Nephron progenitor cell (in vitro differentiated cells): ENCODE measurements around the gene SCCPDH.

Source experiments
- DNase-seq: peaks from one replicate; pipeline ENCODE4 v3.0.0; 2021
- H3K27ac Mint-ChIP-seq: 2 replicates; pipeline ENCODE4 v1.8.0; 2021; ENCODE audit warnings: mild to moderate bottlenecking, moderate library complexity, mixed read lengths
- H3K27me3 Mint-ChIP-seq: 2 replicates; pipeline ENCODE4 v1.8.0; 2021; ENCODE audit warnings: mild to moderate bottlenecking, low read depth, mixed read lengths; ENCODE audit not compliant: poor library complexity
- H3K36me3 Mint-ChIP-seq: 2 replicates; pipeline ENCODE4 v1.8.0; 2021; ENCODE audit warnings: low read depth, mixed read lengths
- H3K4me1 Mint-ChIP-seq: 2 replicates; pipeline ENCODE4 v1.8.0; 2021; ENCODE audit warnings: mixed read lengths
- H3K4me3 Mint-ChIP-seq: 2 replicates; pipeline ENCODE4 v1.8.0; 2021; ENCODE audit warnings: mild to moderate bottlenecking, moderate library complexity, mixed read lengths
- H3K9me3 Mint-ChIP-seq: 2 replicates; pipeline ENCODE4 v1.8.0; 2021; ENCODE audit warnings: mild to moderate bottlenecking, moderate library complexity, mixed read lengths
- CTCF ChIP-seq: fragments of 200-600 bp; sonication (generic); IDR thresholded peaks from 2 replicates; pipeline ENCODE4 v1.5.0; 2021; ENCODE audit warnings: antibody characterized with exemption

SCCPDH gene

GRCh38 chr1:246790833-246791232 is 66.6 kb downstream of the SCCPDH start:
- no peaks in the 10 kb centered on the region for H3K36me3 Mint-ChIP-seq
- no peaks in the 10 kb centered on the region for H3K9me3 Mint-ChIP-seq
- no peak overlapping the region for H3K4me3 Mint-ChIP-seq
- DNase-seq: no peak
- peaks cover 67% of the 10 kb centered on the region for H3K4me1 Mint-ChIP-seq
- TF ChIP-seq CTCF: no peak
- H3K27ac Mint-ChIP-seq: no peak overlapping the region
- peaks cover 3% of the 10 kb centered on the region for H3K27me3 Mint-ChIP-seq

- Mint-ChIP-seq H3K27ac (no peak overlapping the region), H3K4me3 (no peak overlapping the region), H3K27me3 (peaks cover 3% of the 10 kb centered on the region), H3K36me3 (no peaks in the 10 kb centered on the region), H3K4me1 (peaks cover 68% of the 10 kb centered on the region), H3K9me3 (no peaks in the 10 kb centered on the region)
- no peak for DNase-seq
- TF ChIP-seq CTCF: no peak
These were observed 67.2 kb downstream of the SCCPDH start for GRCh38 chr1:246791303-246791918.

GRCh38 chr1:246792603-246793002 is 68.4 kb downstream of the SCCPDH start:
- Mint-ChIP-seq H3K4me1 (peaks cover 68% of the 10 kb centered on the region), H3K27ac (peak overlapping the region; percentile 47), H3K27me3 (peaks cover 3% of the 10 kb centered on the region), H3K4me3 (no peak overlapping the region), H3K9me3 (no peaks in the 10 kb centered on the region), H3K36me3 (no peaks in the 10 kb centered on the region)
- no peak for TF ChIP-seq CTCF
- no peak for DNase-seq

- Mint-ChIP-seq H3K9me3 (no peaks in the 10 kb centered on the region), H3K27ac (peak overlapping the region; percentile 68), H3K4me1 (peaks cover 60% of the 10 kb centered on the region), H3K4me3 (peak overlapping the region; percentile 11), H3K27me3 (peaks cover 3% of the 10 kb centered on the region), H3K36me3 (no peaks in the 10 kb centered on the region)
- no peak for DNase-seq
- TF ChIP-seq CTCF: no peak
These were observed 69.2 kb downstream of the SCCPDH start for GRCh38 chr1:246793356-246793896.

- no peak overlapping the region for H3K27ac Mint-ChIP-seq
- DNase-seq: peak; percentile 28
- peaks cover 3% of the 10 kb centered on the region for H3K27me3 Mint-ChIP-seq
- H3K4me3 Mint-ChIP-seq: no peak overlapping the region
- TF ChIP-seq CTCF: no peak
- peaks cover 57% of the 10 kb centered on the region for H3K4me1 Mint-ChIP-seq
- no peaks in the 10 kb centered on the region for H3K36me3 Mint-ChIP-seq
- H3K9me3 Mint-ChIP-seq: no peaks in the 10 kb centered on the region
These were observed 70.0 kb downstream of the SCCPDH start for GRCh38 chr1:246794048-246794827.
